Esophagus (tissue), 2 donors: ENCODE results near the gene SLC46A1. TPM values are rescaled to one million over a fixed set of nuclear protein-coding genes. Genes with fewer than 3 reads are reported as not detected.

ENCODE experiments used
- H3K27ac ChIP-seq, 2 donors: one replicate each; pipeline ENCODE4 v1.5.1; 2013; ENCODE audit warnings: low read depth in 2 of 2, mild to moderate bottlenecking in 2 of 2, inconsistent platforms in 1 of 2, low read length in 1 of 2, moderate library complexity in 1 of 2
- H3K27me3 ChIP-seq, 2 donors: one replicate each; pipeline ENCODE4 v1.6.1; 2013; ENCODE audit warnings: low read length in 2 of 2, control low read depth in 1 of 2, mild to moderate bottlenecking in 1 of 2; ENCODE audit not compliant: insufficient read depth in 2 of 2, control insufficient read depth in 1 of 2
- H3K36me3 ChIP-seq, 2 donors: one replicate each; pipeline ENCODE4 v1.6.1; 2013; ENCODE audit warnings: low read length in 1 of 2; ENCODE audit not compliant: control insufficient read depth in 2 of 2, insufficient read depth in 2 of 2
- H3K4me1 ChIP-seq, 2 donors: one replicate each; pipeline ENCODE4 v1.6.1; 2013; ENCODE audit warnings: low read length in 1 of 2; ENCODE audit not compliant: control insufficient read depth in 2 of 2, insufficient read depth in 2 of 2
- H3K4me3 ChIP-seq, 2 donors: one replicate each; pipeline ENCODE4 v1.5.1; 2013; ENCODE audit warnings: low read length in 2 of 2, mild to moderate bottlenecking in 2 of 2, low read depth in 1 of 2, moderate library complexity in 1 of 2
- H3K9me3 ChIP-seq, 2 donors: one replicate each; pipeline ENCODE4 v1.6.1; 2013; ENCODE audit warnings: mild to moderate bottlenecking in 2 of 2, low read depth in 1 of 2, low read length in 1 of 2, moderate library complexity in 1 of 2; ENCODE audit not compliant: control insufficient read depth in 2 of 2, insufficient read depth in 1 of 2
- WGBS, 2 donors: extraction: QIAGEN DNeasy Blood & Tissue Kit; methylation state at CpG; one replicate each; pipeline ENCODE4 v1.1.7; 2013; 5-methylcytosine and 5-hydroxymethylcytosine counted together
- polyA plus RNA-seq, 2 donors: library from polyadenylated mRNA; stranded (reverse); fragments of 200-250 nt; gene quantifications; one replicate each; pipeline ENCODE4 v1.2.3, GENCODE V29; 2013
- donor health status: healthy with polysubstance abuse.
- donor health status: Bipolar disorder and iron deficiency.

Gene SLC46A1
- polyA plus RNA-seq, 2 donors = 0.86 to 1.6 TPM

DNA sequence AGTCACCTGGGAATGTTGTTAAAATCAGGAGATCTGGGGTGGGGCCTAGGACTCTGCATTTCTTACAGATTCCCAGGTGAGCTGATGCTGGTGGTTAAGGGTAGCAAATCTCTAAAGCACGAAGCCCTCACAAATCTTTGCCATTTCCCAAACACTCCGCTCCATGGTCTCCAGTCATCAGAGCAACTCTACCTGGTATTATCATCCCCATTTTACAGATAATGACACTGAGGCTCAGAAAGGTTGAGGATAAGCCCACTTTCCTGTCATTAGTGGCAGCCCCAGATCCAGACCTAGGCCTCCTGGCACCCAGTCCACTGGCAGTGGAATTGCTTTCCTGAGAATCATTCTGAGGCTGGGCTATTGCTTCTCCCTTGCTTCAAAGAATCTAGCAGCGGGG lies 8.7 kb downstream of the SLC46A1 start:
- WGBS, 2 donors = 96 to 98% methylated on average over 3 of the region's 3 CpGs
- H3K4me1 ChIP-seq = no peaks in the 10 kb centered on the region
- H3K27me3 ChIP-seq = no peaks in the 10 kb centered on the region
- H3K27ac ChIP-seq = no peak overlapping the region
- H3K9me3 ChIP-seq = no peaks in the 10 kb centered on the region
- peaks cover 6 to 20% of the 10 kb centered on the region in 2 donors for H3K36me3 ChIP-seq
- H3K4me3 ChIP-seq = no peak overlapping the region

DNA sequence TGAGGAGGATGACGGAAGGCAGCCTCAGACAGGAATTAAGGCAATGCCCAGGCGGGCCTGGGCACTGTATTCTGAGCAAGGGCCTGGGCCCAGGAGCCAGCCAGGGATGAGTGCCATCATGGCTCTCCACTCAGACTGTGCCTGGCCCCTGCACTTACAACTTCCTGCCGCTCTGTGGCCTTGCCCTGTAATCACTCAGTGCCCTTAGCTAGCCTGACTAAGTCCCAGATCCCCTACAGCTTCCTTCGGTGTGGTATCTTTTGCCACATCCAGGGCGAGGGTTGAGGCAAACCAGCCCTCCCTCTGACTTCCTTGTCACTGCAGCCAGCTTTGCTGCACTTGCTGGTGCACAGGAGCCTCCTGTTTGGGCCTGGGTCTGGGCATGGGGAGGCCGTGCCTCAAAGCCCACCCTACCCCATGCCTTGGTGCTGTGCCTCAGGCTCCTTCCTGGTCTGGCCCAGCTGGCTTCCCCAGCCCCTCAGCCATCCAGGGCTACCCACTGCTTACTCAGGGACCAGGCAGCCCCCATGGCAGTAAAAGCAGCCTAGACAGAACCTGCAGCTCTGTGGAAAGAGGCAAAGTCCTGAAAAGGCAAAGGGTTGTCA lies 9.3 kb downstream of the SLC46A1 start:
- Histone ChIP-seq H3K27ac (no peak overlapping the region), H3K4me3 (no peak overlapping the region), H3K4me1 (no peaks in the 10 kb centered on the region), H3K36me3 (peaks cover 6 to 20% of the 10 kb centered on the region in 2 donors), H3K27me3 (no peaks in the 10 kb centered on the region), H3K9me3 (no peaks in the 10 kb centered on the region)
- WGBS, 2 donors = 81 to 88% methylated on average over 6 of the region's 6 CpGs

DNA sequence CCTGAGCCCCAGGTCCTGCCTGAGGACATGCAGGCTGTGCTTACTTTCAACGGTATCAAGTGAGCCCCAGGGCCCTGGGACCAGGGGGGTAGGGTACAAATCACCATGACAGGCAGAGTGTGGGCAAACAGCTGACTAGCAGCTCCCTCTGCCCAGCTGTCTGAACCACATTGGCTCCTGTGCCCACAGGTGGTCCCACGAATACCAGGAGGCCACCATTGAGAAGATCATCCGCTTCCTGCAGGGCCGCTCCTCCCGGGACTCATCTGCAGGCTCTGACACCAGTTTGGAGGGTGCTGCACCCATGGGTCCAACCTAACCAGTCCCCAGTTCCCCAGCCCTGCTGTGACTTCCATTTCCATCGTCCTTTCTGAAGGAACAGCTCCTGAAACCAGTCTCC lies 10.0 kb downstream of the SLC46A1 start:
- Histone ChIP-seq H3K36me3 (peaks cover 10 to 20% of the 10 kb centered on the region in 2 donors), H3K27me3 (no peaks in the 10 kb centered on the region), H3K4me1 (no peaks in the 10 kb centered on the region), H3K4me3 (no peak overlapping the region), H3K9me3 (no peaks in the 10 kb centered on the region), H3K27ac (no peak overlapping the region)
- WGBS, 2 donors = 85 to 88% methylated on average over 6 of the region's 6 CpGs

DNA sequence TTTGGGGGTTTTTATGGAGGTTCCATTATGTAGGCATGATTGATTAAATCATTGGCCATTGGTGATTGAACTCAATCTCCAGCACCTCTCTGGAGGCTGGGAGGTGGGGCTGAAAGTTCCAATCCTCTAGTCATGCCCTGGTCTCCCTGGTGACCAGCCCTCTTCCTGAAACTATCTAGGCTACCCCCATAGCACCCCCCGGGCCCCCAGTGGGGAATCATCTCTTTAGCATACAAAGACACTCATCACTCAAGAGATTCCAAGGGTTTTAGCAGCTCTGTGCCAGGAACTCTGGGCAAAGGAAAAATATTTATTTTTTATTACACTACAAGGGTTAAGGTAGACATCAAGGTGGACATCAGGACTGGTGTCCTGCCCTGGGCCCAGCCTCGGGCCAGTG lies 10.6 kb downstream of the SLC46A1 start:
- Histone ChIP-seq H3K9me3 (no peaks in the 10 kb centered on the region), H3K27me3 (no peaks in the 10 kb centered on the region), H3K4me3 (no peak overlapping the region), H3K4me1 (no peaks in the 10 kb centered on the region), H3K27ac (no peak overlapping the region), H3K36me3 (peaks cover 10 to 23% of the 10 kb centered on the region in 2 donors)
- WGBS, 2 donors = 59 to 74% methylated on average over 2 of the region's 2 CpGs

DNA sequence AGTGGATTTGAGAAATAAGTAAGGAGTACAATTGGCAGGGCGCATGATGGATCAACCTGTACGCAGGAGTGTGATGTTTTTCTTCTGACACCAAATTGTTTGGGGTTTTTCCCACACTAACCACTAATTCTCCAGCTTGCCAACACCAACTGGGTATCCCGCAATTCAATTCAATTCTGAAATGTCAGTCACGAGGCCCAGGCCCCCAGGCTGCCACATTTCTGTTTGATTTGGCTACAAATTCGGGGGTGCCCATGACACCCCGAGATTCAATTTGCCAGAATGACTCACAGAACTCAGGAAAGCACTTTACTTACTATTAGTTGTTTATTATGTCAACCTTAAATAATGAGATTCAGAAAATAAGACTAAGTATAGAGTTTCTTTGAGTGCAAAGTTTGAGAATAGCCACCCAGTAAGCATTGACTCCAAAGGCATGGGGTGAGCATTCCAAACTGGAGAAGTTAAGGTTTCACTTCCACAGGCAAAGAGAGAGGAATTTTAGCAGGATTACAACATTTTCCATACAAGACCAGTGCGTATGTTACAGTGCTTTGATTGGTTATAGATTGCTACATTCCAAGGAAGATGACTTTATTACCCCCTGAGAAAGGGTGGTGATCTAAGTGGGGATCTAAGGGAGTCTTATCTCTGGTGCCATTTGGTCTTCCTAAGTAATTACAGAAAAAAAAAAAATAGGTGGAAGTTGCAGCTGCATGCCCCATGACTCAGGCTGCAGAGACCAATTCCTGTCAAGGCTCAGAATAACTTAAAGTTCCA lies 11.5 kb downstream of the SLC46A1 start:
- 61 to 72% methylated on average over 7 of the region's 7 CpGs for WGBS, 2 donors
- H3K36me3 ChIP-seq = peaks cover 10 to 20% of the 10 kb centered on the region in 2 donors

DNA sequence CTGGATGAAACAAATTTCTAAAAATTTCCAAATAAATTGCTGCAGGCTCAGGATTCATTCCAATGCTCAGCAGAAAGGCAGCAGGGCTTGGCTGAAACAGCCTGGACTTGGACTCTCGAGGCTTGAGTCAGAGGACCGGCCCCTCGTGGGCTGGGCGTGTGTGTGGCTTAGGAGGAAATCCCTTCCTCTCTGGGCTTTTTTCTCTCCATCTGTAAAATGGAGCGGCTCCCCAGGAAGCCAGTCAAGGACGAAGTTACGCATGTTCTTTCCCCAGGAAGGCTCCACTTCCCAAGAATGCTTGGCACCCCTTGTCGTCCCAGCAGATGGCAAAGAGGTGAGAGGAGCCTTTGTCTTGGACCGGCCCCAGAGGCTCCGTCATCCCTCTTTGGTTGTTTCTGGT lies 13.5 kb downstream of the SLC46A1 start:
- Histone ChIP-seq H3K4me3 (no peak overlapping the region), H3K27me3 (no peaks in the 10 kb centered on the region), H3K27ac (no peak overlapping the region), H3K9me3 (no peaks in the 10 kb centered on the region), H3K4me1 (no peaks in the 10 kb centered on the region), H3K36me3 (peaks cover 7 to 21% of the 10 kb centered on the region in 2 donors)
- WGBS, 2 donors = 72 to 75% methylated on average over 10 of the region's 10 CpGs

More for the DNA sequence above, 11.5 kb downstream of the SLC46A1 start:
- H3K9me3 ChIP-seq = no peaks in the 10 kb centered on the region
- H3K4me3 ChIP-seq = no peak overlapping the region
- H3K27ac ChIP-seq = no peak overlapping the region
- H3K27me3 ChIP-seq = no peaks in the 10 kb centered on the region
- no peaks in the 10 kb centered on the region for H3K4me1 ChIP-seq

DNA sequence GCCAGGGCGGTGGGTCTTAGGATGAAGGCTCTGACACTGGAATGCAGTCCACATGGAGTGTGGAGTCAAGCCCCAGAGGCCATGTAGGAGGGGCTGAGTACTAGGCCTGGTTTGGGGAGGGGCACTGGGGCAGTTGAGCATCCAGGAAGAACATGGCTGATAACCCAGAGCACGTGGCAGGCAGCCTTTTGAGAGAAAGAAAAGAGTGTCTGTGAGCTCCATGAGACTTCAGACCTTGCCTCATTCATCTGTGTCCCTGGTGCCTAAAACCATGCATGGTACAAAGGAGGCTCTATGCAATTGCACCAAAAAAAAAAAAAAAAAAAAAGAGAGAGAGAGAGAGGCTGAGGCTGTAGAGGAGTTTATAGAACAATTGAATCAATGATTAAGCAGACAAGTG lies 14.6 kb downstream of the SLC46A1 start:
- Histone ChIP-seq H3K36me3 (peaks cover 7 to 16% of the 10 kb centered on the region in 2 donors), H3K4me1 (no peaks in the 10 kb centered on the region), H3K27ac (no peak overlapping the region), H3K9me3 (no peaks in the 10 kb centered on the region), H3K4me3 (no peak overlapping the region), H3K27me3 (no peaks in the 10 kb centered on the region)
- WGBS, 2 donors = 69 to 70% methylated on average over 2 of the region's 2 CpGs

DNA sequence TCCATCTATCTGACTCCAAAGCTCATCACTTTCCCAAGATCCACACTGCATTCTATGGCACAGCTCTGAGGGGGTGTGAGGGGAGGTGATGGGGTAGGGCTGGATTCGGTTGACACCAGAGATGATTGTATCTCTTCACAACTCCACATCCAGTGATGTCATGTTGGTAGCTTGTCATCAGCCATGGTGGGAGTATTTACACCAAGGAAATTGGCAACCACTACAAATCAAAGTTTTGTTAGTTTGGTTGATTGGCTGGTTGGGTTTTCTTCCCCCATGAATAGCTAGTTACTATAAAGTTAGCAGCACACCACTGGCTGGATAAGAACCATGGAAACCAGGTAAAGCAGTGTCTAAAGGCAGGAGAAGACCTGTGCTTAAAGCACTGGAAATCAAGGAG lies 15.0 kb downstream of the SLC46A1 start:
- Histone ChIP-seq H3K36me3 (peaks cover 7 to 12% of the 10 kb centered on the region in 2 donors), H3K27ac (no peak overlapping the region)
- WGBS, 2 donors = 98 to 100% methylated on average over 1 of the region's 1 CpG

DNA sequence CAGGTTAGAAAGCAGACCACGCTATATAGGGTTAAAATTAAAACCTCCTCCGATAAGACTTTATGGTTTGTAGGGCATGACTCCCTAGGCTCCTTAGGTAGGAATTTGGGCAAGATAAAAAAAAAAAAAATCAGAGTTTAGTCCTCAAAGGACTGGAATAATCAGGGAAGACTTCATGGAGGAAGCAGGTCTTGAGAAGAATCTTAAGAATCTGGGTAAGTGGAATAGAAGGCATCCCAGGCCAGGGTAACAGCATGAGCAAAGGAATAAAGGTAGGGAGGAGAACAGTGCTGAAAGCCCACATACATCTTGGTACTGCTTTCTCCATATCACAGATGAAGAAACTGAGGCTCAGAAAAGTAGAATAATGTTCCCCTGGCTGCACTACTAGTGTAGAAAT lies 15.4 kb downstream of the SLC46A1 start:
- Histone ChIP-seq H3K4me1 (no peaks in the 10 kb centered on the region), H3K27me3 (no peaks in the 10 kb centered on the region), H3K9me3 (no peaks in the 10 kb centered on the region), H3K36me3 (peaks cover 4 to 12% of the 10 kb centered on the region in 2 donors), H3K27ac (no peak overlapping the region), H3K4me3 (no peak overlapping the region)
- 87 to 97% methylated on average over 2 of the region's 2 CpGs for WGBS, 2 donors

More for the DNA sequence above, 15.0 kb downstream of the SLC46A1 start:
- no peak overlapping the region for H3K4me3 ChIP-seq
- H3K9me3 ChIP-seq = no peaks in the 10 kb centered on the region
- H3K27me3 ChIP-seq = no peaks in the 10 kb centered on the region
- H3K4me1 ChIP-seq = no peaks in the 10 kb centered on the region

DNA sequence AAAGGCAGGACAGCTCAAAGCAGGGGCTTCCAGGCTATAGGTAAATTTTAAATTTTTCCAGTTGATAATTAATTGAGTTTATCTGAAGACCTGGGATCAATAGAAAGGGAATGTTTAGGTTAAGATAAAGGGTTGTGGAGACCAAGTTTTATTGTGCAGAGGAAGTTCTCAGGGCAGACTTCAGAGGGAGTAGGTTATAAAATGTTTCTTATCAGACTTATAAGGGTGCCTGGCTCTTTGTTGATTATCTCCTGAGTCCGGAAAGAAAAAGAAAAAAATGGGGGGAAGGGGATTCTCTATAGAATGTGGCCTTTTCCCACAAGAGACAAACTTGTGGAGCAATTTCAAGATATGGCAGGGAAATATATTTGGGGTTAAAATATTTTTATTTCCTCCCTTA lies 15.9 kb downstream of the SLC46A1 start:
- Histone ChIP-seq H3K27ac (no peak overlapping the region), H3K36me3 (peaks cover 4 to 12% of the 10 kb centered on the region in 2 donors), H3K4me1 (peaks cover 0 to 3% of the 10 kb centered on the region in 2 donors), H3K9me3 (no peaks in the 10 kb centered on the region), H3K27me3 (no peaks in the 10 kb centered on the region), H3K4me3 (no peak overlapping the region)
- WGBS, 2 donors = 86 to 96% methylated on average over 1 of the region's 1 CpG
